ENCODE measurements around the gene RHOT1.
"Not testable (repeated sequence)": the region's sequence is repeated elsewhere in the genome, so short reads cannot be mapped to it uniquely, and the experiment has no call there.

The RHOT1 gene

DNA sequence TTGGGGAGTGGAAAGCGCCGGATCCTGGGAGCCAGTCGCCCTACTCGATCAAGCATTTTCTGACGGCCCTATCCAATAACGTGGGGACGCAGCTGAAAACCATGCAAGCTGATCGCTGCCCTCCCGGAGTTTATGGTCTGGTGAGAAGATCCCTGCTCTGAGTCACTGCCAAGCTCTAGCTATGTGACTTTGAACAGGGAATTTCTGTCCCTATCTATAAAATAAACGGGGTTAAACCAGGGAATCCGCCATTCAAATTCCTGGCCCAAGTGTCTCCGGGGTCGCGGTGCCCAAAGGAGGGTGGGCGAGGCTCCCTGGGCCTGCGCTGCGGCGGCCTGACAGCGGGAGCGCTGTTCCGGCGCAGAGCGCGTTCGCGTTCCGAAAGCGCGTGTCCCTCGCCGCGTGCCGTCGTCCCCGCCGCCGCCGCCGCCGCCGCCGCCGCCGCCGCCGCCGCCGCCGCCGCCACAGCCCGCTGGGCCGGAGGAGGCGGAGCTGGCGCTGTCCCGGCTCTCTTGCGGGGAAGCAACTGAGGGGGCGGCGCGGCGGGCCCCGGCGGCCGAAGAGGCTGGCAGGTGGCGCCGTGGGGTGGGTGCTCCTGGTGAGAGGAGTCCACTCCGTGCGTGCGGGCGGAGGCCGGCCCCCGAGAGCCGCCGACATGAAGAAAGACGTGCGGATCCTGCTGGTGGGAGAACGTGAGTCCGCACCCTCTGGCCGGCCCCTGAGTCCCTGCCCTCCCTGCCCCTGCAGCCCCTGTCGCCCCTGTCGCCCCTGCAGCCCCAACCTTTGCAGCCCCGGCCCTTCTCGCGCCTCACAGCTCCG is at the start of gene RHOT1:
RHOT1 (plus strand) TSS at position 465 of the 819 bp plus-strand sequence; CDS start at position 656, 191 bp downstream.
- DNase-seq (ENCODE audit: low spot score): peak; percentile 78

- no peak for DNase-seq (ENCODE audit: low spot score)
These were observed 42.6 kb upstream of the RHOT1 start for GRCh38 chr17:32099686-32100085.

- DNase-seq (ENCODE audit: low spot score): not testable (repeated sequence)
These were observed 42.0 kb upstream of the RHOT1 start for GRCh38 chr17:32100323-32100722.

- no peak for DNase-seq (ENCODE audit: low spot score)
These were observed 41.2 kb upstream of the RHOT1 start for GRCh38 chr17:32100971-32101631.

DNA sequence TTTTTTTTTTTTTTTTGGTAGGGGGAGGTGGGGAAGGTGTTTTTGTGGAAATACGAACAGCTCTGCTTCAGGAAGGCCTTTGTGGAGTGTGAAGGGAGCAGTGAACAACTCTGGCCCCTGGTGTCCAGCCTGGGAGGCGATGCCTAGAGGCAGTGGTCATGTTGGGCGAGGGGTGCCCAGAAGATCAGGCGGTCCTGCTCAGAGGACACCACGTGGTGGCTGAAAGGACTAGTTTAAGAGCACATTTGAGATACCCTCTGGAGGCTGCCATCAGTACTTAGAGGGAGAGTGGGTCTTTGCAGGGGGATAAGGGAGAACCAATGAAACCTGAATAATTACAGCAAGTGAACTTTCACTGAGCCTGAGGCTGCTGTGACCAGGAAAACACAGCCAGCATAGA is 40.1 kb upstream of the RHOT1 start:
- DNase-seq (ENCODE audit: low spot score): no peak

DNA sequence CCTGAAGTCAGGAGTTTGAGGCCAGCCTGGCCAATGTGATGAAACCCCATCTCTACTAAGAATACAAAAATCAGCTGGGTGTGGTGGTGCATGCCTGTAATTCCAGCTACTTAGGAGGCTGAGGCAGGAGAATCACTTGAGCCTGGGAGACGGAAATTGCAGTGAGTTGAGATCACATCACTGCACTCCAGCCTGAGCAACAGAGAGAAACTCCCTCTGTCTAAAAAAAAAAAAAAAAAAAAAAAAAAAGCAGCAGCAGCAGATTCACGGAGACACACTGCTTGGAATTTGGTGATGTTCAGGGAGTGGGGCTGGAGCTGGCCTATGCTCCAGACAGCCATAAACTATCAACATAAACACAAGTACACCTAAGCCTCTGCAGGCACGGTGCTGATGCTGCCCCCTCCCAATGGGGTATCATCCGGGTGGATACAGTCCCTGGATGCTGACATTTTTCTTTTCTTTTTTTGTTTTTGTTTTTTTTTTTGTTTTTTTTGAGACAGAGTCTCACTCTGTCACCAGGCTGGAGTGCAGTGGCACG is 39.6 kb upstream of the RHOT1 start:
- no peak for DNase-seq (ENCODE audit: low spot score)

DNA sequence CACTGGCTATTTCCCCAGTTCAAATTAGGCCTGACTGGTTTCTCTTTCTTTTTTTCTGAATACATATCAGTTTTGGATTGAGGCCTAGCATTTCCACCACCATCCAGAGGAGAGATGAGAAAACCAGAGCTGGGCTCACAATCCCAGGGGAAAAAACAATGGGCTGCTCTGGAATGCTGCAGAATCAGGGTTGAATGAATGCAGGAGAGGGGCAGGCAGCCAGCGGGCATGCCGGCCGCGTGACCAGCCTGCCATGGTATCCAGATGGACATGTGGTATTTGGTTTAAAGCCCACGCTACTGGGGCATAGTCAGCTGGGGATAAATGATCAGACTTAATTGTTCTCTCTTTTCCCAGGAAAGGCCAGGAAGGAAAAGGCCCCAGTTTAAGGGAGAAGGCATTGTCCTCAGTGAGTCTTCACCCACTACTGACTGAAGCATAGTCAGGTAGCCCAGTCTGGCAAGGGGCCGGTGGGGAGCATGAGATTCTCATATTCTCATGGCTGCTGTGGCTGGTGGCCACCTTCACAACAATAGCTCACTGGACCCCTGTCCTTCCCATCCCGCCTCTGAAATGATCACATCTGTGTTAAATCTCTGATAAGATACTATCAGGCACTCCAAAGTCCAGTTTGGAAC is 38.7 kb upstream of the RHOT1 start:
- no peak for DNase-seq (ENCODE audit: low spot score)

DNA sequence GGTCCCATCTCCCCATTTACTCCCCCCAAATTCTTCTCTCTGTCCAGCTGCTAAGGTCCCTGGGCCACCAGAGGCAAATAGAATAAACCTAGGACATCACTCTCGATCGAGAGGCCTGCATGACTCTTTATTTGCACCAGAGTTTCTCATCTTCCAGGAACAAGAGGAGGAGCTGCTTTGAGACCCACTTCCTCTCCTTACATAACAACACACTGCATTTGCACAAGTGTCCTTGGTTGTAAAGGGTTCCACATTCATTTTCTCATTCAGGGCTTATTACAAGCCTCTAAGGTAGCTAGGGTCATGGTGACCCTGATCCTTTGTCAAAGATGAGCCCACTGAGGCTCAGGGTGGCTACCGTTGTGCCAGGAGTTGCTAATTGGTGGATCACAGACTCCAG is 38.1 kb upstream of the RHOT1 start:
- peak; percentile 11 for DNase-seq (ENCODE audit: low spot score)

- not testable (repeated sequence) for DNase-seq (ENCODE audit: low spot score)
These were observed 35.8 kb upstream of the RHOT1 start for GRCh38 chr17:32106471-32106981.

DNA sequence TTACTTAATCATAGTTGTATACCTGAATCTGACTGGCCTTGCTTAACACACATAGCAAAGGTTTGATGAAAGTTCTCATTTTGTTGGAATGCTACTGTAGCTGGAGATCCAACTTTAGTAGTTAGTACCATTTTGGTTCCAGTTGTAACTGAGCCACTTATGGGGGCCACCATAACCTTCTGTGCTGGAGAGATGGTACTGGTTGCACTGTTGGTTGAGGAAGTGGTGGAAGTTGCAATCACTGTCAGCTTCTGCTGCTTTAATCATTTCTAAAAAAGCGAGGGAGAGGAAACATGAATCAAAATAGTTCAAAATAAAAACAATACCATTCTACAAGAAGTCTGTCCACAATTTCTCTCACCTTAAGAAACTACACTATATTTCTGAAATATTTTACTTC is 35.1 kb upstream of the RHOT1 start:
- not testable (repeated sequence) for DNase-seq (ENCODE audit: low spot score)

GRCh38 chr17:32110596-32110995 is 31.7 kb upstream of the RHOT1 start:
- no peak for DNase-seq (ENCODE audit: low spot score)

DNA sequence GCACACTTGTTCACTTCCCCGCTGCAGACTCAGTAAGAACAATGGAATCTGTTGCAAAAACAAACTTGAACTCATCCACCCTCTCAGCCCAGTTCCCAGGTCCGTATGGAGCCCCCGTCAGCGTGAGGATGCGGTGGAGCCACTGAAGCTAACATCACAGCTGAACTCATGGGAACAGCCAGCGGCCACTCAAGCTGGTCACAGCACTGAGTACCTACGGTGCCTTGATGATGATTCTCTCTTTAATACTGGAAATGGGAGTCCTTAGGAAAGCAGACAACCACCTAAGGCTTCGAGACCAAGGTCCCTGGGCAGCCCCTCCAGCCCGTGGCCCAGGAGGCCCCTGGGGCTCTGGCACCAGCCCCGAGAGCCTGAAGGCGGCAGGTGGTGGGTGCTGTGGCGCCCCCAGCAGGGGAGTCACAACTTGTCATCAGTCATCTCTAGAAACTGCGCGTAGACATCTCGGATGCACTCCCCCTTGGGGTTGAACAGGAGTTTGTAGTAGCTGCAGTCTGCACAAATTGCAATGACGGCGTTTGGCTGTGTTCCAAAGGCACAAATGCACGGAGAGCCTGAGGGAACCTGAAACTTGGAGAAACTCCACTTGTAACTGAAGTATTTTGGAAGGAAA is 31.0 kb upstream of the RHOT1 start:
- peak; percentile 39 for DNase-seq (ENCODE audit: low spot score)

GRCh38 chr17:32112416-32112815 is 29.9 kb upstream of the RHOT1 start:
- no peak for DNase-seq (ENCODE audit: low spot score)

DNA sequence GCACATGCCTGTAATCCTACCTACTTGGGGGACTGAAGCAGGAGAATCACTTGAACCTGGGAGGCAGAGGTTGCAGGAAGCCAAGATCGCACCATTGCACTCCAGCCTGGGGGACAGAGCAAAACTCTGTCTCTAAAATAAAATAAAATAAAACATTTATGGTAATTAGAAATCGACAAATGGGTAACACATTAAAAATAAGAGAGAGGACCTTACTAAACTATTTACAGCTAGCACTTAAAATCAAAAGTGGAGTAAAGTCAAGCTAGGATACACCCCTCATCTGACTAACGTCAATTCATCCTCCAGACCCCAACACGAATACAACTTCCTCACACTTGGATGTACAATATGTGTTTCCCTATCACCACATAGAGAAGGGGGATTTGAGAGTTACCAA is 27.8 kb upstream of the RHOT1 start:
- DNase-seq (ENCODE audit: low spot score): no peak

- DNase-seq (ENCODE audit: low spot score): not testable (repeated sequence)
These were observed 26.8 kb upstream of the RHOT1 start for GRCh38 chr17:32115546-32115945.

DNA sequence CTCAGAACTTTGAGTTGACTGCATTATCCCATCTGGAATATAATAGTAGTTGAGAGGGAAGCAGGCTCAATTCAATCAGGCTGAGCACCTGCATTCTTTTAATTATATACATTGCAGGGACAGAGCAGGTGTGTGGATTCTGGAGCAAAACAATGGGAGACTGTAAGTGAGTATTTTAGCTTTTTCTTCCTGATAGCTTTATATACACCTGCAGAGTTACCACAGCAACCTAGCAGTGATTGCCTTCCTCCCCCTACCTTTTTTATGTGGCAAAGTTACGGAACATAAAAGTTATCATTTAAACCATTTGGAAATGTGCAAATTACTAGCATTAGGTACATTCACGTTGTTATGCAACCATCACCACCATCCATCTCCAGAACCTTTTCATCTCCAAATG is 25.4 kb upstream of the RHOT1 start:
- DNase-seq (ENCODE audit: low spot score): no peak

DNA sequence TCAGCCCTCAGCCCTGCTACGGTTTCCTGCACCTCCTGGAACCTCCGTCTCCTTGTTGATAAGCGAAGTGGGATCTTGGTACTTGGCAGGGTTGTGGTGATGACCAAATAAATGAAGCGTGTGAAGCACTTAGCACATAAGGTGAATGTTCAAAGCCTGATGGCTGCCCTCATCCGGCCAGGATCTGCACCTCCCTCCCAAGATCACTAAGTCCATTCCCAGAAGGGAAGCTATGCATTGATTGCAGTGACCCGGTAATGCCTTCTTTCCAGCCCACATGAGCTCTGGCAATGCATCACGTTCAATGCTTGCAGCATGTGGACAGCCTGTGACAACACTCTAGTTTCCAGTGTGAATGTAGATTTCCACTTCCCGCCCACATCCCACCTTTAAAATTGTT is 24.9 kb upstream of the RHOT1 start:
- no peak for DNase-seq (ENCODE audit: low spot score)

GRCh38 chr17:32118088-32118487 is 24.2 kb upstream of the RHOT1 start:
- DNase-seq (ENCODE audit: low spot score): not testable (repeated sequence)

DNA sequence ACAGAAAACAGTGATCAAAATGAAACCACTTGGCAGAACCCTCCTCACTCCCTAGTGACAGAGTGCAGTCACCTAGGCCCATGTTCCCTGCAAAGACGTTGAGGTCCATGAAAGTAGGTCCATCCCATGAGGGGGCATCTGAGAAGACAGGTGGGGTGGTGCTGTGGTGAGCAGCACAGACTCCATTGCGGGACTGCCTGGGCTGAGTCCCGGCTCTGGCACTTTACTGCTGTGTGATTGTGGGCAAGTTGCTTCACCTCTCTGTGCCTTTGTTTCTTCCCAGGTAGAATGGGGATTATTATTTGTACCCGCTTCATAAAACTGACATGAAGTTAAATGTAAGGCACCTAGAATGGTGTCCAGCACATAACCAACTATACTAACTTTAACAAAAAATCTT is 23.5 kb upstream of the RHOT1 start:
- DNase-seq (ENCODE audit: low spot score): no peak

- no peak for DNase-seq (ENCODE audit: low spot score)
These were observed 22.2 kb upstream of the RHOT1 start for GRCh38 chr17:32120141-32120540.

DNA sequence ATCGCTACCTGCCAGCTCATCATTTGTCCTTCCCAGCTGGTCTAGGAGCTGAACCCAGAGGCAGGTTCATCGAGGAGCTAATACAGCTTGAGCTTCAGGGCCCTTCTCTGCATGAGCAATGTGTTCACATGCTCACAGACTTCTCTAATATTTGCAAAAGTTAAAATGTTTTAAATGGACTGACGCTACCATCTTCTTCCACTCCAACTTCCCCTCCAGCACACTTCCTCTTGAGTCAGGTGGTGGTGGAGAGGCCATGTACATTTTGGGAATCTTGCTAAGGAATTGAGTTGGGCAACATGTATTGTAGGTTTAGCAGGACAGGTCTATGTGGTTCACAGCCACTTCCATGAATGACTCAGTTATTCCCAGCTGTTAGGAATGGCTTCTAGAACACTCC is 21.6 kb upstream of the RHOT1 start:
- no peak for DNase-seq (ENCODE audit: low spot score)

GRCh38 chr17:32123782-32124181 is 18.5 kb upstream of the RHOT1 start:
- no peak for DNase-seq (ENCODE audit: low spot score)
